HEK293 (cell line): ENCODE measurements around the gene MYO1E.

Experiments used
- BCL11B ChIP-seq: fragments of 450-650 bp; formaldehyde crosslinking; IDR thresholded peaks from 2 replicates; pipeline ENCODE4 v1.5.1; 2016; ENCODE audit warnings: low read depth, missing biosample characterization, missing genetic modification characterization
- YY2 ChIP-seq: fragments of 450-650 bp; formaldehyde crosslinking; IDR thresholded peaks from 2 replicates; pipeline ENCODE4 v1.5.1; 2016; ENCODE audit warnings: missing biosample characterization, missing genetic modification characterization
- ZBTB17 ChIP-seq: fragments of 450-650 bp; formaldehyde crosslinking; IDR thresholded peaks from 2 replicates; pipeline ENCODE4 v1.5.1; 2016; ENCODE audit warnings: missing biosample characterization, missing genetic modification characterization
- ZNF112 ChIP-seq: fragments of 450-650 bp; formaldehyde crosslinking; IDR thresholded peaks from 2 replicates; pipeline ENCODE4 v1.5.0; 2017; ENCODE audit warnings: missing biosample characterization, missing genetic modification characterization
- ZNF132 ChIP-seq: fragments of 450-650 bp; formaldehyde crosslinking; IDR thresholded peaks from 2 replicates; pipeline ENCODE4 v1.5.1; 2017; ENCODE audit warnings: missing biosample characterization, missing genetic modification characterization, borderline replicate concordance
- ZNF169 ChIP-seq: fragments of 450-650 bp; formaldehyde crosslinking; IDR thresholded peaks from 2 replicates; pipeline ENCODE4 v1.5.1; 2016; ENCODE audit warnings: missing biosample characterization, missing genetic modification characterization
- ZNF324 ChIP-seq: fragments of 450-650 bp; formaldehyde crosslinking; IDR thresholded peaks from 2 replicates; pipeline ENCODE4 v1.5.1; 2016; ENCODE audit warnings: missing biosample characterization, missing genetic modification characterization
- ZNF335 ChIP-seq: fragments of 450-650 bp; formaldehyde crosslinking; conservative IDR thresholded peaks from 2 replicates; pipeline ENCODE4 v1.5.1; 2016; ENCODE audit warnings: missing biosample characterization, missing genetic modification characterization
- ZNF341 ChIP-seq: fragments of 450-650 bp; formaldehyde crosslinking; IDR thresholded peaks from 2 replicates; pipeline ENCODE4; 2016; ENCODE audit warnings: low read depth, missing biosample characterization, missing genetic modification characterization
- ZNF394 ChIP-seq: fragments of 450-650 bp; formaldehyde crosslinking; IDR thresholded peaks from 2 replicates; pipeline ENCODE4 v1.5.1; 2016; ENCODE audit warnings: missing biosample characterization, missing genetic modification characterization, mild to moderate bottlenecking, moderate library complexity, borderline replicate concordance
- ZNF596 ChIP-seq: fragments of 450-650 bp; IDR thresholded peaks from 2 replicates; pipeline ENCODE4 v1.5.0; 2018; ENCODE audit warnings: missing biosample characterization, mild to moderate bottlenecking, missing genetic modification characterization, moderate library complexity
- ZNF610 ChIP-seq: fragments of 450-650 bp; formaldehyde crosslinking; IDR thresholded peaks from 2 replicates; pipeline ENCODE4 v1.5.1; 2016; ENCODE audit warnings: missing biosample characterization, missing genetic modification characterization, borderline replicate concordance
- ZNF623 ChIP-seq: fragments of 450-650 bp; formaldehyde crosslinking; IDR thresholded peaks from 2 replicates; pipeline ENCODE4 v1.5.1; 2016; ENCODE audit warnings: missing biosample characterization, missing genetic modification characterization
- ZNF629 ChIP-seq: fragments of 450-650 bp; formaldehyde crosslinking; IDR thresholded peaks from 2 replicates; pipeline ENCODE4 v1.5.1; 2017; ENCODE audit warnings: missing biosample characterization, missing genetic modification characterization
- ZNF707 ChIP-seq: fragments of 450-650 bp; formaldehyde crosslinking; IDR thresholded peaks from 2 replicates; pipeline ENCODE4 v1.5.1; 2016; ENCODE audit warnings: missing biosample characterization, missing genetic modification characterization
- TF ChIP-seq, protein P1 (sequence below): fragments of 450-650 bp; formaldehyde crosslinking; IDR thresholded peaks from 2 replicates; pipeline ENCODE4 v1.5.1; 2016; ENCODE audit warnings: missing biosample characterization, missing genetic modification characterization, borderline replicate concordance
- TF ChIP-seq, protein P2 (sequence below): fragments of 450-650 bp; formaldehyde crosslinking; IDR thresholded peaks from 2 replicates; pipeline ENCODE4 v1.5.1; 2017; ENCODE audit warnings: missing biosample characterization, missing genetic modification characterization
- TF ChIP-seq, protein P3 (sequence below): fragments of 450-650 bp; formaldehyde crosslinking; IDR thresholded peaks from 2 replicates; pipeline ENCODE4 v1.5.1; 2016; ENCODE audit warnings: missing biosample characterization, missing genetic modification characterization
- TF ChIP-seq, protein P4 (sequence below): fragments of 450-650 bp; formaldehyde crosslinking; IDR thresholded peaks from 2 replicates; pipeline ENCODE4 v1.5.1; 2017; ENCODE audit warnings: missing biosample characterization, missing genetic modification characterization
- TF ChIP-seq, protein P5 (sequence below): fragments of 450-650 bp; formaldehyde crosslinking; IDR thresholded peaks from 2 replicates; pipeline ENCODE4 v1.5.1; 2016; ENCODE audit warnings: missing biosample characterization, missing genetic modification characterization
- TF ChIP-seq, protein P6 (sequence below): fragments of 450-650 bp; formaldehyde crosslinking; IDR thresholded peaks from 2 replicates; pipeline ENCODE4 v1.5.1; 2016; ENCODE audit warnings: missing biosample characterization, missing genetic modification characterization

MYO1E gene

DNA sequence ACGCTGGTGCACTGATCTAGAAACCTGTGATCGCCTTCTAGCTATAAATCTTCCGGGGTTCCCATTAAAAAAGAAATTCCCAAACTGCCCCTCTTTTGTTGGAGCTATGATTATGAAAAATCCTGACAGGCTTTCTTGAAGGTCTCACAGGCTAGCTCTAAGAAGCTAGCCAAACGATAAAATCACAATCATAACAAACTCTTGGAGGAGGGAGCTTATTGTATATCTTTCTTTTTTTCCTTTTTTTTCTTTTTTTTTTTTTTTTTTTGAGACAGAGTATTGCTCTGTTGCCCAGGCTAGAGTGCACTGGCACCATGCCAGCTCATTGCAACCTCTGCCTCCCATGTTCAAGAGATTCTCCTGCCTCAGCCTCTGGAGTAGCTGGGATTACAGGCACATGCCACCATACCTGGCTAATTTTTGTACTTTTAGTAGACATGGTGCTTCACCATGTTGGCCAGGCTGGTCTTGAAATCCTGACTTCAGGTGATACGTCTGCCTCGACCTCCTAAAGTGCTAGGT is 72.0 kb downstream of the MYO1E start (continued):
- TF ChIP-seq, protein P1, sequence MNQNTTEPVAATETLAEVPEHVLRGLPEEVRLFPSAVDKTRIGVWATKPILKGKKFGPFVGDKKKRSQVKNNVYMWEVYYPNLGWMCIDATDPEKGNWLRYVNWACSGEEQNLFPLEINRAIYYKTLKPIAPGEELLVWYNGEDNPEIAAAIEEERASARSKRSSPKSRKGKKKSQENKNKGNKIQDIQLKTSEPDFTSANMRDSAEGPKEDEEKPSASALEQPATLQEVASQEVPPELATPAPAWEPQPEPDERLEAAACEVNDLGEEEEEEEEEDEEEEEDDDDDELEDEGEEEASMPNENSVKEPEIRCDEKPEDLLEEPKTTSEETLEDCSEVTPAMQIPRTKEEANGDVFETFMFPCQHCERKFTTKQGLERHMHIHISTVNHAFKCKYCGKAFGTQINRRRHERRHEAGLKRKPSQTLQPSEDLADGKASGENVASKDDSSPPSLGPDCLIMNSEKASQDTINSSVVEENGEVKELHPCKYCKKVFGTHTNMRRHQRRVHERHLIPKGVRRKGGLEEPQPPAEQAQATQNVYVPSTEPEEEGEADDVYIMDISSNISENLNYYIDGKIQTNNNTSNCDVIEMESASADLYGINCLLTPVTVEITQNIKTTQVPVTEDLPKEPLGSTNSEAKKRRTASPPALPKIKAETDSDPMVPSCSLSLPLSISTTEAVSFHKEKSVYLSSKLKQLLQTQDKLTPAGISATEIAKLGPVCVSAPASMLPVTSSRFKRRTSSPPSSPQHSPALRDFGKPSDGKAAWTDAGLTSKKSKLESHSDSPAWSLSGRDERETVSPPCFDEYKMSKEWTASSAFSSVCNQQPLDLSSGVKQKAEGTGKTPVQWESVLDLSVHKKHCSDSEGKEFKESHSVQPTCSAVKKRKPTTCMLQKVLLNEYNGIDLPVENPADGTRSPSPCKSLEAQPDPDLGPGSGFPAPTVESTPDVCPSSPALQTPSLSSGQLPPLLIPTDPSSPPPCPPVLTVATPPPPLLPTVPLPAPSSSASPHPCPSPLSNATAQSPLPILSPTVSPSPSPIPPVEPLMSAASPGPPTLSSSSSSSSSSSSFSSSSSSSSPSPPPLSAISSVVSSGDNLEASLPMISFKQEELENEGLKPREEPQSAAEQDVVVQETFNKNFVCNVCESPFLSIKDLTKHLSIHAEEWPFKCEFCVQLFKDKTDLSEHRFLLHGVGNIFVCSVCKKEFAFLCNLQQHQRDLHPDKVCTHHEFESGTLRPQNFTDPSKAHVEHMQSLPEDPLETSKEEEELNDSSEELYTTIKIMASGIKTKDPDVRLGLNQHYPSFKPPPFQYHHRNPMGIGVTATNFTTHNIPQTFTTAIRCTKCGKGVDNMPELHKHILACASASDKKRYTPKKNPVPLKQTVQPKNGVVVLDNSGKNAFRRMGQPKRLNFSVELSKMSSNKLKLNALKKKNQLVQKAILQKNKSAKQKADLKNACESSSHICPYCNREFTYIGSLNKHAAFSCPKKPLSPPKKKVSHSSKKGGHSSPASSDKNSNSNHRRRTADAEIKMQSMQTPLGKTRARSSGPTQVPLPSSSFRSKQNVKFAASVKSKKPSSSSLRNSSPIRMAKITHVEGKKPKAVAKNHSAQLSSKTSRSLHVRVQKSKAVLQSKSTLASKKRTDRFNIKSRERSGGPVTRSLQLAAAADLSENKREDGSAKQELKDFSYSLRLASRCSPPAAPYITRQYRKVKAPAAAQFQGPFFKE = no peak
- TF ChIP-seq, protein P2, sequence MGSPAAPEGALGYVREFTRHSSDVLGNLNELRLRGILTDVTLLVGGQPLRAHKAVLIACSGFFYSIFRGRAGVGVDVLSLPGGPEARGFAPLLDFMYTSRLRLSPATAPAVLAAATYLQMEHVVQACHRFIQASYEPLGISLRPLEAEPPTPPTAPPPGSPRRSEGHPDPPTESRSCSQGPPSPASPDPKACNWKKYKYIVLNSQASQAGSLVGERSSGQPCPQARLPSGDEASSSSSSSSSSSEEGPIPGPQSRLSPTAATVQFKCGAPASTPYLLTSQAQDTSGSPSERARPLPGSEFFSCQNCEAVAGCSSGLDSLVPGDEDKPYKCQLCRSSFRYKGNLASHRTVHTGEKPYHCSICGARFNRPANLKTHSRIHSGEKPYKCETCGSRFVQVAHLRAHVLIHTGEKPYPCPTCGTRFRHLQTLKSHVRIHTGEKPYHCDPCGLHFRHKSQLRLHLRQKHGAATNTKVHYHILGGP (tag by site-specific recombination) = no peak
- TF ChIP-seq ZNF610 (tag by site-specific recombination) = 0 out of 2 replicates have a peak, but pooled peaks have one; percentile 41
- TF ChIP-seq ZNF324 (tag by site-specific recombination) = no peak
- TF ChIP-seq, protein P3, sequence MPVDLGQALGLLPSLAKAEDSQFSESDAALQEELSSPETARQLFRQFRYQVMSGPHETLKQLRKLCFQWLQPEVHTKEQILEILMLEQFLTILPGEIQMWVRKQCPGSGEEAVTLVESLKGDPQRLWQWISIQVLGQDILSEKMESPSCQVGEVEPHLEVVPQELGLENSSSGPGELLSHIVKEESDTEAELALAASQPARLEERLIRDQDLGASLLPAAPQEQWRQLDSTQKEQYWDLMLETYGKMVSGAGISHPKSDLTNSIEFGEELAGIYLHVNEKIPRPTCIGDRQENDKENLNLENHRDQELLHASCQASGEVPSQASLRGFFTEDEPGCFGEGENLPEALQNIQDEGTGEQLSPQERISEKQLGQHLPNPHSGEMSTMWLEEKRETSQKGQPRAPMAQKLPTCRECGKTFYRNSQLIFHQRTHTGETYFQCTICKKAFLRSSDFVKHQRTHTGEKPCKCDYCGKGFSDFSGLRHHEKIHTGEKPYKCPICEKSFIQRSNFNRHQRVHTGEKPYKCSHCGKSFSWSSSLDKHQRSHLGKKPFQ (tag by site-specific recombination) = no peak
- no peak for TF ChIP-seq ZNF112
- TF ChIP-seq ZNF623 (tag by site-specific recombination) = no peak
- peak; percentile 78; the same call in 1 of the 2 replicates for TF ChIP-seq ZNF394
- TF ChIP-seq, protein P4, sequence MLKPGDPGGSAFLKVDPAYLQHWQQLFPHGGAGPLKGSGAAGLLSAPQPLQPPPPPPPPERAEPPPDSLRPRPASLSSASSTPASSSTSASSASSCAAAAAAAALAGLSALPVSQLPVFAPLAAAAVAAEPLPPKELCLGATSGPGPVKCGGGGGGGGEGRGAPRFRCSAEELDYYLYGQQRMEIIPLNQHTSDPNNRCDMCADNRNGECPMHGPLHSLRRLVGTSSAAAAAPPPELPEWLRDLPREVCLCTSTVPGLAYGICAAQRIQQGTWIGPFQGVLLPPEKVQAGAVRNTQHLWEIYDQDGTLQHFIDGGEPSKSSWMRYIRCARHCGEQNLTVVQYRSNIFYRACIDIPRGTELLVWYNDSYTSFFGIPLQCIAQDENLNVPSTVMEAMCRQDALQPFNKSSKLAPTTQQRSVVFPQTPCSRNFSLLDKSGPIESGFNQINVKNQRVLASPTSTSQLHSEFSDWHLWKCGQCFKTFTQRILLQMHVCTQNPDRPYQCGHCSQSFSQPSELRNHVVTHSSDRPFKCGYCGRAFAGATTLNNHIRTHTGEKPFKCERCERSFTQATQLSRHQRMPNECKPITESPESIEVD (tag by site-specific recombination) = peak; percentile 56
- no peak for TF ChIP-seq ZNF132 (tag by site-specific recombination)
- no peak for TF ChIP-seq ZNF707 (tag by site-specific recombination)
- no peak for TF ChIP-seq ZNF596 (tag by site-specific recombination)
- TF ChIP-seq, protein P5, sequence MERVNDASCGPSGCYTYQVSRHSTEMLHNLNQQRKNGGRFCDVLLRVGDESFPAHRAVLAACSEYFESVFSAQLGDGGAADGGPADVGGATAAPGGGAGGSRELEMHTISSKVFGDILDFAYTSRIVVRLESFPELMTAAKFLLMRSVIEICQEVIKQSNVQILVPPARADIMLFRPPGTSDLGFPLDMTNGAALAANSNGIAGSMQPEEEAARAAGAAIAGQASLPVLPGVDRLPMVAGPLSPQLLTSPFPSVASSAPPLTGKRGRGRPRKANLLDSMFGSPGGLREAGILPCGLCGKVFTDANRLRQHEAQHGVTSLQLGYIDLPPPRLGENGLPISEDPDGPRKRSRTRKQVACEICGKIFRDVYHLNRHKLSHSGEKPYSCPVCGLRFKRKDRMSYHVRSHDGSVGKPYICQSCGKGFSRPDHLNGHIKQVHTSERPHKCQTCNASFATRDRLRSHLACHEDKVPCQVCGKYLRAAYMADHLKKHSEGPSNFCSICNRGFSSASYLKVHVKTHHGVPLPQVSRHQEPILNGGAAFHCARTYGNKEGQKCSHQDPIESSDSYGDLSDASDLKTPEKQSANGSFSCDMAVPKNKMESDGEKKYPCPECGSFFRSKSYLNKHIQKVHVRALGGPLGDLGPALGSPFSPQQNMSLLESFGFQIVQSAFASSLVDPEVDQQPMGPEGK (tag by site-specific recombination) = 0 out of 2 replicates have a peak, but pooled peaks have one; percentile 13
- 0 out of 2 replicates have a peak, but pooled peaks have one; percentile 7 for TF ChIP-seq ZNF629 (tag by site-specific recombination)
- TF ChIP-seq ZNF341 (tag by site-specific recombination) = no peak
- no peak for TF ChIP-seq BCL11B (tag by site-specific recombination)
- TF ChIP-seq ZBTB17 = peak; percentile 38; the same call in 1 of the 2 replicates
- TF ChIP-seq, protein P6, sequence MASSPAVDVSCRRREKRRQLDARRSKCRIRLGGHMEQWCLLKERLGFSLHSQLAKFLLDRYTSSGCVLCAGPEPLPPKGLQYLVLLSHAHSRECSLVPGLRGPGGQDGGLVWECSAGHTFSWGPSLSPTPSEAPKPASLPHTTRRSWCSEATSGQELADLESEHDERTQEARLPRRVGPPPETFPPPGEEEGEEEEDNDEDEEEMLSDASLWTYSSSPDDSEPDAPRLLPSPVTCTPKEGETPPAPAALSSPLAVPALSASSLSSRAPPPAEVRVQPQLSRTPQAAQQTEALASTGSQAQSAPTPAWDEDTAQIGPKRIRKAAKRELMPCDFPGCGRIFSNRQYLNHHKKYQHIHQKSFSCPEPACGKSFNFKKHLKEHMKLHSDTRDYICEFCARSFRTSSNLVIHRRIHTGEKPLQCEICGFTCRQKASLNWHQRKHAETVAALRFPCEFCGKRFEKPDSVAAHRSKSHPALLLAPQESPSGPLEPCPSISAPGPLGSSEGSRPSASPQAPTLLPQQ (tag by site-specific recombination) = peak; percentile 13; the same call in 1 of the 2 replicates
- 0 out of 2 replicates have a peak, but pooled peaks have one; percentile 10 for TF ChIP-seq ZNF335 (tag by site-specific recombination)
- no peak for TF ChIP-seq YY2 (tag by site-specific recombination)
- TF ChIP-seq ZNF169 (tag by site-specific recombination) = no peak
